Stomach (tissue), 9 donors: ENCODE measurements around the gene PIWIL4. TPM values are rescaled to one million over a fixed set of nuclear protein-coding genes. Genes with fewer than 3 reads are reported as not detected.
"Not testable (repeated sequence)": the region's sequence is repeated elsewhere in the genome, so short reads cannot be mapped to it uniquely, and the experiment has no call there.

Source experiments
- DNase-seq, 2 donors: peaks; one replicate each; pipeline versions ENCODE4 v3.0.0 to v3.0.0-alpha.2; 2013 to 2019
- H3K27ac ChIP-seq, 5 donors: fragments of 200-600 bp in 4 of 5; sonication (generic) in 4 of 5; one replicate each; pipeline ENCODE4 v1.5.1; 2013 to 2019; ENCODE audit warnings: mild to moderate bottlenecking in 1 of 5, moderate library complexity in 1 of 5
- H3K27me3 ChIP-seq, 3 donors: fragments of 200-600 bp; sonication (generic); one replicate each; pipeline ENCODE4 v1.5.1; 2017 to 2019; ENCODE audit warnings: mixed run types in 1 of 3
- H3K36me3 ChIP-seq, 4 donors: fragments of 200-600 bp; sonication (generic); 1 replicate in 3 of 4; 2 replicates in 1 of 4; pipeline ENCODE4 v1.5.1; 2016 to 2019
- H3K4me1 ChIP-seq, 4 donors: fragments of 200-600 bp; sonication (generic); one replicate each; pipeline ENCODE4 v1.5.1; 2016 to 2019
- H3K4me3 ChIP-seq, 4 donors: fragments of 200-600 bp; sonication (generic) in 3 of 4; one replicate each; pipeline ENCODE4 v1.5.1; 2016 to 2019; ENCODE audit warnings: mild to moderate bottlenecking in 1 of 4
- H3K9me3 ChIP-seq, 4 donors: fragments of 200-600 bp; sonication (generic); one replicate each; pipeline ENCODE4 v1.5.1; 2016 to 2019
- EP300 ChIP-seq: sonication (generic); formaldehyde crosslinking; IDR thresholded peaks from one replicate; pipeline ENCODE4 v1.6.1; 2017; ENCODE audit warnings: antibody characterized with exemption
- POLR2A ChIP-seq, 4 donors: fragments of 450-650 bp; IDR thresholded peaks; one replicate each; pipeline ENCODE4 v1.6.1; 2016; ENCODE audit warnings: antibody characterized with exemption in 4 of 4, control low read depth in 2 of 4, mild to moderate bottlenecking in 1 of 4, moderate library complexity in 1 of 4
- POLR2AphosphoS5 ChIP-seq, 3 donors: sonication (generic); formaldehyde crosslinking; IDR thresholded peaks; one replicate each; pipeline ENCODE4 v1.6.1; 2016; ENCODE audit warnings: antibody characterized with exemption in 3 of 3
- WGBS, 5 donors: extraction: QIAGEN DNeasy Blood & Tissue Kit in 3 of 5; methylation state at CpG; one replicate each; pipeline versions ENCODE4 v1.1.5 to v1.1.7; 2013 to 2018; 5-methylcytosine and 5-hydroxymethylcytosine counted together
- intact Hi-C: fragments of 100-400 bp; cut with DNase I; formaldehyde crosslinking; loops from one replicate; pipeline ENCODE4 v1.15.1; 2023; ENCODE audit warnings: low total_unique reads
- polyA plus RNA-seq, 3 donors: library from polyadenylated mRNA; stranded (reverse); fragments of 200-250 nt; gene quantifications; one replicate each; pipeline ENCODE4 v1.2.3, GENCODE V29; 2013
- total RNA-seq, 5 donors: library from RNA; depleted of rRNA; stranded (reverse); fragments of >200 nt; gene quantifications; one replicate each; pipeline versions ENCODE4 v1.1.0 to v1.2.3, GENCODE V29; 2014 to 2016
- TF ChIP-seq, protein P1 (sequence below), 7 experiments: fragments of 450-650 bp in 4 of 7; fragments of 200-600 bp in 3 of 7; sonication (generic) in 3 of 7; IDR thresholded peaks; one replicate each; pipeline ENCODE4 v1.5.1; 2016 to 2019; ENCODE audit warnings: antibody characterized with exemption in 7 of 7, control low read depth in 2 of 7, mild to moderate bottlenecking in 1 of 7
- donor health status: healthy with polysubstance abuse.
- donor health status: Bipolar disorder and iron deficiency.
- donor health status: healthy.

PIWIL4 gene
- total and polyA plus RNA-seq, 8 donors, result 1.3 to 19.4 (median 4.2) TPM; not detected in 1

DNA sequence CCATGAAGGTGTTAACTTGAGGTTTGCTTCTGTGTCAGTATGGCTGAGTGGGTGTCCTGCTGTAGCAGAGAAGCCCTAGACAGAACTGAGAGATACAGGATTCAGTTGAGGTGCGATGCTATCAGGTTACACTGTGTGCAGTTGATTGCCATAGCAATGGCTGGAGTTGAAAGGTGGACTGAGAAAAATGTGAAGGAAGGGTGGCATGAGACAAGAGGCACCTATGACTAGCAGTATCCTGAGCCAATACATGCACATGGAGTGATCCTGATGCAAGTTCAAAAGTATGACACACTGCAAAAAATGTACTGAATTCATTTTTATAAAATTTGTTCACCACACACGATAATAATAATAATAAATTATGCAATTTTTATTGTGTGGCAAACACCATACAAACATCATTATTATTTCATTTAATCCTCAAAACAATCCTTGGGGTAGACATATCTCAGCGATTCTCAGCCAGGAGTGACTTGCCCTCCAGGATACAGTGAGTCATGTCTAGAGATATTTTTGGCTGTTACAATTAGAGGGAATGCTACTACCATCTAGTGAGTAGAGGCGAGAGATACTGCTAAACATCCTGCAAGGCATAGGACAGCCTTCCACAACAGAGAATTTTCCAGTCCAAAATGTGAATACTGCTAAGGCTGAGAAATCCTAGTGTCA lies 3.9 kb upstream of the PIWIL4 start:
- 59 to 76% (median 73%) methylated on average over 4 of the region's 4 CpGs for WGBS, 5 donors
- TF ChIP-seq EP300 (no peak), POLR2A (IDR thresholded peaks at IDR 0.05) (no peak), POLR2AphosphoS5 (IDR thresholded peaks at IDR 0.05) (no peak)
- TF ChIP-seq, protein P1, sequence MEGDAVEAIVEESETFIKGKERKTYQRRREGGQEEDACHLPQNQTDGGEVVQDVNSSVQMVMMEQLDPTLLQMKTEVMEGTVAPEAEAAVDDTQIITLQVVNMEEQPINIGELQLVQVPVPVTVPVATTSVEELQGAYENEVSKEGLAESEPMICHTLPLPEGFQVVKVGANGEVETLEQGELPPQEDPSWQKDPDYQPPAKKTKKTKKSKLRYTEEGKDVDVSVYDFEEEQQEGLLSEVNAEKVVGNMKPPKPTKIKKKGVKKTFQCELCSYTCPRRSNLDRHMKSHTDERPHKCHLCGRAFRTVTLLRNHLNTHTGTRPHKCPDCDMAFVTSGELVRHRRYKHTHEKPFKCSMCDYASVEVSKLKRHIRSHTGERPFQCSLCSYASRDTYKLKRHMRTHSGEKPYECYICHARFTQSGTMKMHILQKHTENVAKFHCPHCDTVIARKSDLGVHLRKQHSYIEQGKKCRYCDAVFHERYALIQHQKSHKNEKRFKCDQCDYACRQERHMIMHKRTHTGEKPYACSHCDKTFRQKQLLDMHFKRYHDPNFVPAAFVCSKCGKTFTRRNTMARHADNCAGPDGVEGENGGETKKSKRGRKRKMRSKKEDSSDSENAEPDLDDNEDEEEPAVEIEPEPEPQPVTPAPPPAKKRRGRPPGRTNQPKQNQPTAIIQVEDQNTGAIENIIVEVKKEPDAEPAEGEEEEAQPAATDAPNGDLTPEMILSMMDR (IDR thresholded peaks at IDR 0.05), result no peak
- DNase-seq, result no peak
- Histone ChIP-seq H3K27ac (no peak overlapping the region), H3K36me3 (no peaks in the 10 kb centered on the region), H3K4me1 (peaks cover 0 to 40% (median 9%) of the 10 kb centered on the region in 4 donors), H3K4me3 (no peak overlapping the region), H3K27me3 (no peaks in the 10 kb centered on the region), H3K9me3 (no peaks in the 10 kb centered on the region)
- intact Hi-C loops, result no loop called here

DNA sequence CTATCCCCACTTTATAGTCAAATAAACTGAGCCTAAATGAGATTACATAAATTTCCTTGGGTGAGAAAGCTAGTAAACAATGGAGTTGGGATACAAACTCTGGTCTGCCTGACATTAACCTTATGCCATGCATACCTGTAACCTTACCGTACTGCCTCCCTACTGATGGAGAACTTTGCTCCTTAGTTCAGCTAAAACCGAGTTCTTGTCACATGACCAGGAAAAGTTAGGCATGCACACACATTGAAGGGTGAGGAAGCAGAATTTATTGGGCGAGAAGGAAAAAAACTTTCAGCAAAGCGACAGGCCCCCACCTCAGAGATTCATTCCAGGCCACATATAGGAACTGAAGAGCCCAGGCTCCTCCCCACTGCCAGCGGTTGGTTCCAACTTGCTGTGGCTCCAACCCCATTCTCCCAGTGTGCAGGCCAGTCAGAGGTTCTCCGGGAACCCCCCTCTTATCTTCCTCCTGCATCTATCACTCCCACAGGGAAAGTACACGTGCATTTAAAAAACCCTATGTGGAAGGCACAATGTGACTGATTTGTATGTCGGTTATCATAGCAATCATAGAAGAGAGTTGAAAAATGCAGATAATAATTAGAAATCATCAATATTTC lies 3.2 kb upstream of the PIWIL4 start:
- Histone ChIP-seq H3K4me1 (peaks cover 0 to 34% (median 8%) of the 10 kb centered on the region in 4 donors), H3K27me3 (no peaks in the 10 kb centered on the region), H3K4me3 (no peak overlapping the region), H3K36me3 (no peaks in the 10 kb centered on the region), H3K9me3 (no peaks in the 10 kb centered on the region), H3K27ac (no peak overlapping the region)
- no peak for DNase-seq
- intact Hi-C loops, result no loop called here
- no peak for TF ChIP-seq POLR2A (IDR thresholded peaks at IDR 0.05)
- TF ChIP-seq, protein P1 (IDR thresholded peaks at IDR 0.05), result no peak
- no peak for TF ChIP-seq EP300
- TF ChIP-seq POLR2AphosphoS5 (IDR thresholded peaks at IDR 0.05), result no peak
- WGBS, 5 donors, result 71 to 81% (median 79%) methylated on average over 8 of the region's 8 CpGs

DNA sequence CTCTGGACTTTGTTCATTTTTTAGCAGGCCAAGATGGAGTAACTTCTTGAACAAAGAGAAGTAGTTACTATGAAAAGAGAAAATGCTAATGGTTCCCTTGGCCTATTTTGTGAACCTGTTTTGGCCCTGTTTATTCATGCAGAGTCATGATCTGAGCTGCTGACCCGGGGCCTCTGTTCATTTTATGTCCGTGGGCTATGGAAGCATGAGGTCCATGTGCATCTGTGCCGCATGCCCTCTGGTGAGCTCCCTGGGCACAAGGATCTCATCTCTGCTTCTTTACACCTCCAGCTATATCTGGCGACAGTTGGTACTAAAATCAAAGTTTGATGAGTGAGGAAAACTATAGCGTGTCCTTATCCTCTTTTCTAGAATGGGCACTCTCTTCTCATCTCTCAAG lies 1.0 kb downstream of the PIWIL4 start:
- H3K27ac ChIP-seq, result no peak overlapping the region

DNA sequence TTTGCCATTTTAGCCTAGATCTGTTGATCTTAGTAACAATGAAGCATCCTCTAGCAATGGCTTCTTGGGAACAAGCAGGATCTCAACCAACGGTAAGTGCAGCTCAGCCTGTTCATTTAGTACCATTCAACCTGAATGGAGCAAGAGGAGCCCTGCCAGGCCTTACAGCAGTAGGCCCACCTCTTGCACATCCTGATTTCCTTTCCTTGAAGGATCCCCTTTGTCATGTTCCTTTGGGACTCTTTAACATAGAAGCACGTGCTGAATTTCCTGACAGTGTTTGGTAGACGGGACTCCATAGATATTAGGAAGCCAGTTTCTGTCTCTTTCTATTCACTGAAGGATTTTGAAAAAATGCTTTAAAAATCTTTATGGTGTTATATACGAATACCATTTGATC lies 1.5 kb downstream of the PIWIL4 start:
- H3K4me1 ChIP-seq, result peaks cover 0 to 4% (median 0%) of the 10 kb centered on the region in 4 donors
- H3K4me3 ChIP-seq, result no peak overlapping the region
- WGBS, 5 donors, result 86 to 98% (median 92%) methylated on average over 4 of the region's 4 CpGs
- no peak overlapping the region for H3K27ac ChIP-seq
- H3K9me3 ChIP-seq, result no peaks in the 10 kb centered on the region
- peaks cover 0 to 7% (median 3%) of the 10 kb centered on the region in 4 donors for H3K36me3 ChIP-seq
- H3K27me3 ChIP-seq, result no peaks in the 10 kb centered on the region
- TF ChIP-seq, protein P1 (IDR thresholded peaks at IDR 0.05), result no peak
- TF ChIP-seq EP300 (no peak), POLR2A (IDR thresholded peaks at IDR 0.05) (no peak), POLR2AphosphoS5 (IDR thresholded peaks at IDR 0.05) (no peak)
- DNase-seq, result no peak
- intact Hi-C loops, result no loop called here

More for the DNA sequence above, 1.0 kb downstream of the PIWIL4 start:
- TF ChIP-seq EP300 (no peak), POLR2AphosphoS5 (IDR thresholded peaks at IDR 0.05) (no peak), POLR2A (IDR thresholded peaks at IDR 0.05) (no peak)
- TF ChIP-seq, protein P1 (IDR thresholded peaks at IDR 0.05), result no peak
- H3K9me3 ChIP-seq, result no peaks in the 10 kb centered on the region
- peaks cover 0 to 7% (median 3%) of the 10 kb centered on the region in 4 donors for H3K36me3 ChIP-seq
- H3K27me3 ChIP-seq, result no peaks in the 10 kb centered on the region
- DNase-seq, result no peak
- intact Hi-C loops, result no loop called here
- 89 to 98% (median 97%) methylated on average over 5 of the region's 5 CpGs for WGBS, 5 donors
- H3K4me1 ChIP-seq, result peaks cover 0 to 9% (median 0%) of the 10 kb centered on the region in 4 donors
- no peak overlapping the region for H3K4me3 ChIP-seq

DNA sequence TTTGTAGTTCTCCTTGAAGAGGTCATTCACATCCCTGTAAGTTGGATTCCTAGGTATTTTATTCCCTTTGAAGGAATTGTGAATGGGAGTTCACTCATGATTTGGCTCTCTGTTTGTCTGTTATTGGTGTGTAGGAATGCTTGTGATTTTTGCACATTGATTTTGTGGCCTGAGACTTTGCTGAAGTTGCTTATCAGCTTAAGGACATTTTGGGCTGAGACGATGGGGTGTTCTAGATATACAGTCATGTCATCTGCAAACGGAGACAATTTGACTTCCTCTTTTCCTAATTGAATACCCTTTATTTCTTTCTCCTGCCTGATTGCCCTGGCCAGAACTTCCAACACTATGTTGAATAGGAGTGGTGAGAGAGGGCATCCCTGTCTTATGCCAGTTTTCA lies 5.8 kb downstream of the PIWIL4 start:
- H3K4me1 ChIP-seq, intact Hi-C loops, DNase-seq, H3K4me3 ChIP-seq, H3K9me3 ChIP-seq, H3K27ac ChIP-seq, H3K36me3 ChIP-seq, H3K27me3 ChIP-seq: not testable (repeated sequence)
- WGBS, 5 donors, result 48 to 94% (median 83%) methylated on average over 2 of the region's 2 CpGs
